Esophagus squamous epithelium (tissue), 5 donors: ENCODE results near the gene TFCP2. TPM values are rescaled to one million over a fixed set of nuclear protein-coding genes. Genes with fewer than 3 reads are reported as not detected.

Source experiments
- DNase-seq: peaks from one replicate; lab custom pipeline; 2025; lab: John Stamatoyannopoulos, UW
- H3K27ac ChIP-seq, 4 donors: fragments of 200-600 bp; sonication (generic); one replicate each; pipeline ENCODE4 v1.5.1; 2016 to 2019; ENCODE audit warnings: mild to moderate bottlenecking in 1 of 4
- H3K27me3 ChIP-seq, 4 donors: fragments of 200-600 bp; sonication (generic); 1 replicate in 3 of 4; 2 replicates in 1 of 4; pipeline versions ENCODE4 v1.5.1 to v1.6.0; 2017 to 2021; ENCODE audit warnings: antibody characterized with exemption in 1 of 4
- H3K36me3 ChIP-seq, 3 donors: fragments of 200-600 bp; sonication (generic); one replicate each; pipeline ENCODE4 v1.5.1; 2016 to 2019
- H3K4me1 ChIP-seq, 3 donors: fragments of 200-600 bp; sonication (generic); one replicate each; pipeline ENCODE4 v1.5.1; 2017 to 2019
- H3K4me3 ChIP-seq, 4 donors: fragments of 200-600 bp; sonication (generic); 1 replicate in 3 of 4; 2 replicates in 1 of 4; pipeline ENCODE4 v1.5.1; 2016 to 2019; ENCODE audit warnings: mild to moderate bottlenecking in 2 of 4, moderate library complexity in 1 of 4
- H3K9me3 ChIP-seq, 3 donors: fragments of 200-600 bp; sonication (generic); one replicate each; pipeline ENCODE4 v1.5.1; 2016 to 2019
- CTCF ChIP-seq, 6 experiments: fragments of 450-650 bp in 4 of 6; fragments of 200-600 bp in 2 of 6; sonication (generic) in 2 of 6; IDR thresholded peaks; one replicate each; pipeline ENCODE4 v1.5.1; 2016 to 2019; ENCODE audit warnings: antibody characterized with exemption in 6 of 6, mild to moderate bottlenecking in 4 of 6, moderate library complexity in 4 of 6
- POLR2A ChIP-seq, 4 donors: fragments of 450-650 bp; IDR thresholded peaks; one replicate each; pipeline ENCODE4 v1.6.1; 2017; ENCODE audit warnings: antibody characterized with exemption in 4 of 4, mild to moderate bottlenecking in 4 of 4, moderate library complexity in 3 of 4
- WGBS, 2 donors: methylation state at CpG; one replicate each; pipeline ENCODE4 v1.1.5; 2018; 5-methylcytosine and 5-hydroxymethylcytosine counted together
- intact Hi-C: fragments of 100-400 bp; cut with DNase I; formaldehyde crosslinking; loops from one replicate; pipeline ENCODE4 v1.15.0; 2022
- total RNA-seq, 4 donors: library from RNA; depleted of rRNA; stranded (reverse); fragments of >200 nt; gene quantifications; one replicate each; pipeline ENCODE4 v1.1.0, GENCODE V29; 2016
- donor health status: DM: yes; HTN: yes; CAD: no.

Gene TFCP2
- total RNA-seq, 4 donors from 2014 or later: 10.8 to 12.0 (median 11.7) TPM

DNA sequence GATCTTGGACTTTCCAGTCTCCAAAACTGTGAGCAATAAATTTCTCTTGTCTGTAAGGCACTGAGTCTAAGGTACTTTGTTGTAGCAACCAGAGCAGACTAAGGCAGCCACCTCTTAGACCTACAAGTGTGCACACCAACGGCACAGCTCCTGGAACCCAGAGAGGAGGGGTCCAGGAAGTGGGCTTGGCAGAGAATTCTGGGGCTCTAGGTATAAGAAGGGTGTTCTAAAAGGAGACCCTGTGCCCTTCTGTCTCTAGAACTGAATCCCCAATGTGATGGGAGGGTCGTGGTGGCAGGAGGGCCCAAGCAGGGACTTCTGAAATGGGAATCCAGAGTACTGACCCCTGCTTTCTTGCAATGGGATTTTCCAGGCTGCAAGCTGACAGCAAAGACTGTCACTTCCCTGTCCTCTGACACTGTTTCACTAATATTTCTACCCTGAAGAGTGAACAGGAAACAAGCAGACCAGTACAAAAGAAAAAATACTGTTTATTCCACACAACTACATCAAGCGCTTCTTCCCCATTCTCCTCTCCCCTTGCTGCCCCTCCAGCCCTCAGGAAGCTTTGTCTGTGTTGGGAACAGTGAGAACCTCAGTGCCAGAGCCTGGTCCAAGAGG is 13.6 kb upstream of the TFCP2 start:
- Histone ChIP-seq H3K36me3 (peaks cover 0 to 24% (median 0%) of the 10 kb centered on the region in 3 donors), H3K27ac (no peak overlapping the region), H3K27me3 (no peaks in the 10 kb centered on the region), H3K4me1 (peaks cover 0 to 33% (median 0%) of the 10 kb centered on the region in 3 donors), H3K4me3 (no peak overlapping the region), H3K9me3 (no peaks in the 10 kb centered on the region)
- intact Hi-C loops: no loop called here
- WGBS, 2 donors: 58 to 81% methylated on average over 2 to 3 of the region's 3 CpGs
- DNase-seq: no peak
- TF ChIP-seq CTCF (IDR thresholded peaks at IDR 0.05) (no peak), POLR2A (IDR thresholded peaks at IDR 0.05) (no peak)

DNA sequence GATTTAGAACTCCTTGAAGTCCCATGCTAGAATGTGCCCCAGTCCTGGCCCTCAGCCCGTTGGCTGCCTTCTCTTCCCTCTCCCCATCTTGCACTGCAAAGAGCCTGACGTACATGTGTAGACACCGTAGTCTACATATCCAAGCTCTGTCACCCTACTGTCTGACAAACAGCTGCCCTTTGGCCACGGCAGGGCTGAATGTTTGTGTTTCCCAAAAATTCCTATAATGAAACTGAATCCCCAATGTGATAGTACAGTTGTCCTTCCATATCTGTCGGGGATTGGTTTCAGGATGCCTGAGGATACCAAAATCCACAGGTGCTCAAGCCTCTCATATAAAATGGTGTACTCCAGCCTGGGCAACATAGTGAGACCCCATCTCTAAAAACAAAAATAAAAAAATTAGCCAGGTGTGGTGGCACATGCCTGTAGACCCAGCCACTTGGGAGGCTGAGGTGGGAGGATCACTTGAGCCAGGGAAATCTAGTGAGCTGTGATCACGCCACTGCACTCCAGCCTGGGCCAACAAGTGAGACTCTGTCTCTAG is 12.3 kb upstream of the TFCP2 start:
- intact Hi-C loops: no loop called here
- Histone ChIP-seq H3K27me3 (no peaks in the 10 kb centered on the region), H3K9me3 (no peaks in the 10 kb centered on the region), H3K27ac (no peak overlapping the region), H3K4me1 (peaks cover 0 to 33% (median 0%) of the 10 kb centered on the region in 3 donors), H3K4me3 (no peak overlapping the region), H3K36me3 (peaks cover 0 to 11% (median 0%) of the 10 kb centered on the region in 3 donors)
- WGBS, 2 donors: 89 to 91% methylated on average over 6 of the region's 6 CpGs
- no peak for TF ChIP-seq POLR2A (IDR thresholded peaks at IDR 0.05)
- TF ChIP-seq CTCF (IDR thresholded peaks at IDR 0.05): no peak
- no peak for DNase-seq

GRCh38 chr12:51183816-51184215 is 10.9 kb upstream of the TFCP2 start:
- H3K36me3 ChIP-seq: no peaks in the 10 kb centered on the region
- no peaks in the 10 kb centered on the region for H3K27me3 ChIP-seq
- intact Hi-C loops: no loop called here
- TF ChIP-seq POLR2A (IDR thresholded peaks at IDR 0.05): no peak
- no peak for TF ChIP-seq CTCF (IDR thresholded peaks at IDR 0.05)
- peaks cover 0 to 33% (median 0%) of the 10 kb centered on the region in 3 donors for H3K4me1 ChIP-seq
- WGBS, 2 donors: 33 to 41% methylated on average over 2 to 3 of the region's 3 CpGs
- no peaks in the 10 kb centered on the region for H3K9me3 ChIP-seq
- H3K27ac ChIP-seq: no peak overlapping the region
- DNase-seq: no peak
- H3K4me3 ChIP-seq: no peak overlapping the region

DNA sequence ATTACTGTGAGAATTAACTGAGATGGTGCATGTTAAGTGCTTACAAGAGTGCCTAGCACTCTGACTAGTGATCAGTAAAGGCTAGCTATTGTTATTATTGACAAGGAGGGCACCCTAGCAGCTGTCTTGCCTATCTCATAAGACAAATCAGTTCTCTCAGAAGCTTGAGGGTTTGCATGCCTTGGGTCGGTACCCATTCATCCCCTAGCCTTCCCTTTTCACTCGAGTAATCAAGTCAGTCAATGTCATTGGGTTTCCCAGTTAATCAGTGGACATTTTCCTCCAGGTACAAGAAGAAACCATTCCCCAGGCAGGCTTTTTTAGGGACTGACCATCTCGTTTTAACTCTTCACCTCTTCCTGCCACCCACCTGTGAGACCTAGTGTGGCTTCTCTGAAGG is 10.4 kb upstream of the TFCP2 start:
- no peak overlapping the region for H3K27ac ChIP-seq

More for the DNA sequence above, 10.4 kb upstream of the TFCP2 start:
- no peak overlapping the region for H3K4me3 ChIP-seq
- H3K9me3 ChIP-seq: no peaks in the 10 kb centered on the region
- peaks cover 0 to 30% (median 0%) of the 10 kb centered on the region in 3 donors for H3K4me1 ChIP-seq
- no peaks in the 10 kb centered on the region for H3K36me3 ChIP-seq
- H3K27me3 ChIP-seq: no peaks in the 10 kb centered on the region
- 76 to 80% methylated on average over 3 of the region's 3 CpGs for WGBS, 2 donors
- DNase-seq: no peak
- TF ChIP-seq POLR2A (IDR thresholded peaks at IDR 0.05): no peak
- no peak for TF ChIP-seq CTCF (IDR thresholded peaks at IDR 0.05)
- intact Hi-C loops: no loop called here
